SK-N-DZ (cell line): ENCODE results near the gene PPP1R9A.

ENCODE experiments used
- small RNA-seq, 2 experiments: library from RNA; depleted of rRNA; stranded (forward); fragments of <200 nt; gene quantifications; one replicate each; pipeline ENCODE3, GENCODE V24; 2014

PPP1R9A gene

Small RNA genes within 50 kb of the gene (small RNA-seq; reads per million reads assigned to genes)
- gene AC002429.1 (0 reads per million in 2 experiments), gene HINT1P2 (0 to 0.03 reads per million in 2 experiments), gene RNU4-16P (0 reads per million in 2 experiments)
